H9 (cell line): ENCODE measurements around the gene PLEKHM1. TPM values are rescaled to one million over a fixed set of nuclear protein-coding genes. Genes with fewer than 3 reads are reported as not detected.
"Not testable (repeated sequence)": the region's sequence is repeated elsewhere in the genome, so short reads cannot be mapped to it uniquely, and the experiment has no call there.

Experiments used
- DNase-seq: peaks from one replicate; pipeline ENCODE4 v3.0.0-alpha.2; 2017
- H2AFZ ChIP-seq: one replicate; pipeline ENCODE4 v1.6.1; 2013; ENCODE audit warnings: mild to moderate bottlenecking, low read length, control low read depth, moderate library complexity
- H2AK5ac ChIP-seq: 2 replicates; pipeline ENCODE4 v1.6.1; 2013; ENCODE audit warnings: low read length, control low read depth, mixed read lengths; ENCODE audit not compliant: insufficient read length
- H2BK120ac ChIP-seq: one replicate; pipeline ENCODE4 v1.6.1; 2013; ENCODE audit warnings: low read depth, mild to moderate bottlenecking, low read length, control low read depth, inconsistent platforms; ENCODE audit not compliant: poor library complexity, severe bottlenecking
- H2BK12ac ChIP-seq: 2 replicates; pipeline ENCODE4 v1.6.1; 2013; ENCODE audit warnings: low read length, control low read depth, mixed read lengths, low read depth; ENCODE audit not compliant: insufficient read length
- H2BK15ac ChIP-seq: 2 replicates; pipeline ENCODE4 v1.6.1; 2013; ENCODE audit warnings: low read depth, low read length, control low read depth
- H2BK20ac ChIP-seq: one replicate; pipeline ENCODE4 v1.6.1; 2013; ENCODE audit warnings: low read depth, mild to moderate bottlenecking, low read length, control low read depth, inconsistent platforms; ENCODE audit not compliant: poor library complexity, severe bottlenecking
- H2BK5ac ChIP-seq: 2 replicates; pipeline ENCODE4 v1.6.1; 2013; ENCODE audit warnings: low read length, control low read depth, mixed read lengths; ENCODE audit not compliant: insufficient read length
- H3K14ac ChIP-seq: 2 replicates; pipeline ENCODE4 v1.6.1; 2013; ENCODE audit warnings: low read length, control low read depth; ENCODE audit not compliant: insufficient read depth
- H3K18ac ChIP-seq: 2 replicates; pipeline ENCODE4 v1.6.1; 2013; ENCODE audit warnings: low read depth, mild to moderate bottlenecking, mixed read lengths, low read length, control low read depth; ENCODE audit not compliant: insufficient read length
- H3K23ac ChIP-seq: 2 replicates; pipeline ENCODE4 v1.6.1; 2013; ENCODE audit warnings: low read length, control low read depth, mixed read lengths, low read depth; ENCODE audit not compliant: insufficient read length
- H3K23me2 ChIP-seq: 2 replicates; pipeline ENCODE4 v1.6.1; 2013; ENCODE audit warnings: low read depth, mild to moderate bottlenecking, mixed read lengths, low read length, control low read depth; ENCODE audit not compliant: insufficient read length, poor library complexity, severe bottlenecking
- H3K27ac ChIP-seq: 2 replicates; pipeline ENCODE4 v1.5.1; 2013; ENCODE audit warnings: low read length, control low read depth, mixed read lengths, low read depth; ENCODE audit not compliant: insufficient read length
- H3K27me3 ChIP-seq: 2 replicates; pipeline ENCODE4 v1.6.1; 2013; ENCODE audit warnings: low read length, control low read depth, inconsistent platforms; ENCODE audit not compliant: insufficient read depth
- H3K4ac ChIP-seq: 2 replicates; pipeline ENCODE4 v1.6.1; 2013; ENCODE audit warnings: low read depth, mild to moderate bottlenecking, control low read depth, inconsistent platforms, low read length, moderate library complexity
- H3K4me1 ChIP-seq: 2 replicates; pipeline ENCODE4 v1.6.1; 2013; ENCODE audit warnings: low read length, control low read depth, inconsistent platforms; ENCODE audit not compliant: insufficient read depth
- H3K4me2 ChIP-seq: 2 replicates; pipeline ENCODE4 v1.6.1; 2013; ENCODE audit warnings: low read length, control low read depth, mixed read lengths; ENCODE audit not compliant: insufficient read length, insufficient read depth
- H3K56ac ChIP-seq: 2 replicates; pipeline ENCODE4 v1.6.1; 2013; ENCODE audit warnings: low read depth, mild to moderate bottlenecking, mixed read lengths, low read length, control low read depth; ENCODE audit not compliant: insufficient read length
- H3K79me1 ChIP-seq: 2 replicates; pipeline ENCODE4 v1.6.1; 2013; ENCODE audit warnings: low read depth, mild to moderate bottlenecking, moderate library complexity, low read length, control low read depth, inconsistent platforms; ENCODE audit not compliant: insufficient read depth, poor library complexity, severe bottlenecking
- H3K79me2 ChIP-seq: 2 replicates; pipeline ENCODE4 v1.6.1; 2013; ENCODE audit warnings: low read length, control low read depth, inconsistent platforms; ENCODE audit not compliant: insufficient read depth
- H3K9ac ChIP-seq: 2 replicates; pipeline ENCODE4 v1.6.1; 2013; ENCODE audit warnings: low read length, control low read depth, mixed read lengths; ENCODE audit not compliant: insufficient read length; ENCODE audit errors: extremely low read depth
- H3K9me3 ChIP-seq: one replicate; pipeline ENCODE4 v1.6.1; 2013; ENCODE audit warnings: low read depth, low read length, inconsistent platforms; ENCODE audit not compliant: control insufficient read depth
- H3T11ph ChIP-seq: one replicate; pipeline ENCODE4 v1.6.1; 2013; ENCODE audit warnings: mild to moderate bottlenecking, low read length, control low read depth, inconsistent platforms
- H4K20me1 ChIP-seq: one replicate; pipeline ENCODE4 v1.6.1; 2013; ENCODE audit not compliant: control insufficient read depth, insufficient read length, insufficient read depth
- H4K5ac ChIP-seq: 2 replicates; pipeline ENCODE4 v1.6.1; 2013; ENCODE audit warnings: low read depth, mild to moderate bottlenecking, mixed read lengths, low read length, control low read depth; ENCODE audit not compliant: insufficient read length
- H4K8ac ChIP-seq: replicated peaks from 2 replicates; pipeline ENCODE4 v1.6.1; 2013; ENCODE audit warnings: low read length, control low read depth, mixed read lengths, low read depth; ENCODE audit not compliant: insufficient read length
- H4K91ac ChIP-seq: 2 replicates; pipeline ENCODE4 v1.6.1; 2013; ENCODE audit warnings: low read depth, mild to moderate bottlenecking, moderate library complexity, mixed read lengths, low read length, control low read depth; ENCODE audit not compliant: insufficient read length
- H3K27ac Mint-ChIP-seq, 3 experiments: 2 replicates in 2 of 3; 3 replicates in 1 of 3; pipeline ENCODE4 v1.8.0; 2020 to 2021; ENCODE audit warnings: mixed read lengths in 3 of 3, mild to moderate bottlenecking in 1 of 3, moderate library complexity in 1 of 3
- H3K27me3 Mint-ChIP-seq: 2 replicates; pipeline ENCODE4 v1.8.0; 2021; ENCODE audit warnings: low read depth, mild to moderate bottlenecking, moderate library complexity, mixed read lengths
- H3K36me3 Mint-ChIP-seq, 3 experiments: 2 replicates in 2 of 3; 3 replicates in 1 of 3; pipeline ENCODE4 v1.8.0; 2020 to 2021; ENCODE audit warnings: low read depth in 3 of 3, mixed read lengths in 3 of 3; ENCODE audit not compliant: insufficient read depth in 1 of 3
- H3K4me1 Mint-ChIP-seq, 2 experiments: 2 replicates each; pipeline ENCODE4 v1.8.0; 2020; ENCODE audit warnings: mixed read lengths in 2 of 2
- H3K4me3 Mint-ChIP-seq, 2 experiments: 2 replicates in 1 of 2; 3 replicates in 1 of 2; pipeline ENCODE4 v1.8.0; 2020 to 2021; ENCODE audit warnings: mild to moderate bottlenecking in 2 of 2, mixed read lengths in 2 of 2, moderate library complexity in 1 of 2
- H3K9me3 Mint-ChIP-seq, 2 experiments: 2 replicates in 1 of 2; 3 replicates in 1 of 2; pipeline ENCODE4 v1.8.0; 2020; ENCODE audit warnings: mild to moderate bottlenecking in 2 of 2, mixed read lengths in 2 of 2, moderate library complexity in 1 of 2
- CTCF ChIP-seq: fragments of 200-600 bp; sonication (generic); conservative IDR thresholded peaks from 3 replicates; pipeline ENCODE4 v1.8.0; 2021; ENCODE audit warnings: antibody characterized with exemption, mild to moderate bottlenecking
- WGBS: extraction: QIAGEN DNeasy Blood & Tissue Kit; methylation state at CpG from one replicate; pipeline ENCODE4 v1.1.7; 2013; ENCODE audit warnings: missing lambda C conversion rate, low lambda C conversion rate, mixed read lengths; ENCODE audit not compliant: insufficient read length; ENCODE audit errors: extremely low coverage; 5-methylcytosine and 5-hydroxymethylcytosine counted together
- total RNA-seq: library from RNA; stranded (reverse); gene quantifications from 2 replicates; pipeline ENCODE4 v1.2.1, GENCODE V29; 2021

The PLEKHM1 gene
- total RNA-seq, 1 experiment from 2014 or later: 20.7 TPM

GRCh38 chr17:45441526-45442310 lies 48.8 kb downstream of the PLEKHM1 start:
- Histone ChIP-seq H2BK12ac (no peak overlapping the region), H2BK15ac (no peak overlapping the region), H3K14ac (no peak overlapping the region), H4K8ac (no peak overlapping the region), H3K4me2 (no peak overlapping the region), H2AK5ac (no peak overlapping the region), H3K27me3 (no peaks in the 10 kb centered on the region), H3K18ac (no peak overlapping the region), H2AFZ (no peak overlapping the region), H2BK120ac (no peak overlapping the region), H2BK20ac (no peak overlapping the region), H4K91ac (no peak overlapping the region), H3K9ac (no peak overlapping the region), H3K4ac (no peak overlapping the region), H3K27ac (no peak overlapping the region), H3K23ac (no peak overlapping the region), H3K23me2 (no peaks in the 10 kb centered on the region), H3K79me1 (no peaks in the 10 kb centered on the region), H3K9me3 (no peaks in the 10 kb centered on the region), H4K20me1 (no peaks in the 10 kb centered on the region), H3K4me1 (no peaks in the 10 kb centered on the region), H2BK5ac (no peak overlapping the region), H3K79me2 (no peaks in the 10 kb centered on the region), H3K56ac (no peak overlapping the region), H3T11ph (no peak overlapping the region), H4K5ac (no peak overlapping the region)
- no peak overlapping the region for H3K27ac Mint-ChIP-seq
- no peaks in the 10 kb centered on the region for H3K9me3 Mint-ChIP-seq
- H3K4me1 Mint-ChIP-seq: peaks cover 21 to 28% of the 10 kb centered on the region in 2 experiments
- no peak for TF ChIP-seq CTCF
- H3K36me3 Mint-ChIP-seq: peaks cover 0 to 9% (median 5%) of the 10 kb centered on the region in 3 experiments; a peak in 4 of 7 replicates
- no CpG with 5 or more reads among the region's 14 CpGs for WGBS
- no peaks in the 10 kb centered on the region for H3K27me3 Mint-ChIP-seq
- no peak overlapping the region; a peak in 1 of 5 replicates for H3K4me3 Mint-ChIP-seq
- no peak for DNase-seq

DNA sequence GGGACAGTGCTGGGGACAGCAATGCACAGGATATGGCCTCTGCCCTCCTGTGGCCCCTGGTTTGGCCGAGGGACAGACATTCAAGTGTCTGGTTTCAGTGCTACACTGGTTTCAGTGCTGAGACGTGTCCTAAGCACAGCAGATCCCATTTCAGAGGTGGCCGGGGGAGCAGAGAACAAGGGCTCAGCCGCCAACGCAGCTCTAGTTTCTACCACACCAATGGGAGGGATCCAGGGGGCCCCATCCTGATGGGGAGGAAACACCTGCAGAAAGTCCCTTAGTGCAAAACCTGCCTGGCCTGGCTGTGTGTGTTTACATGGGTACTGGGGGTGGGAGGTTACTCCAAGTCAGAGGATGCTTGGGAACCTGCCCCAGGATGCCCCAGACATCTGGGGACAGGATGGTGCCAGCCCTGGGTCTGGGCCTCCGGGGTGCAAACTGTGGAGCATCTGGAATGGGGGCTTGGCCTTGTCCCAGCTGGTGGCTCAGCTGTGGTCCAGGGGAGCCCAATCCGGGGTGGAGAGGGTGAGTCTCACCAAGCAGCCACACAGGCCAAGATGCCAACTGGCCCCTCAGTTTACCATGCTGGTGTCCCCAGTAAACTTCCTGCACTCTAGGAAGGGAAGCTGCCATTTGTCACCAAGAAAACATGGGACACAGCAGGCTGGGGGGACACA lies 49.5 kb downstream of the PLEKHM1 start:
- H3K36me3 Mint-ChIP-seq: peaks cover 0 to 11% (median 5%) of the 10 kb centered on the region in 3 experiments; a peak in 4 of 7 replicates
- not testable (repeated sequence) for DNase-seq
- no CpG with 5 or more reads among the region's 7 CpGs for WGBS

More for the DNA sequence above, 49.5 kb downstream of the PLEKHM1 start:
- H4K20me1 ChIP-seq, H4K5ac ChIP-seq, H3K9me3 Mint-ChIP-seq, H3K18ac ChIP-seq, H3K23ac ChIP-seq, H3K27ac Mint-ChIP-seq, H3K79me2 ChIP-seq, H3K14ac ChIP-seq, H3K79me1 ChIP-seq, H3K27ac ChIP-seq, H2BK12ac ChIP-seq, H3K4me3 Mint-ChIP-seq, H3T11ph ChIP-seq, H2BK15ac ChIP-seq, H2BK20ac ChIP-seq, H3K4ac ChIP-seq, H3K27me3 Mint-ChIP-seq, H3K23me2 ChIP-seq, H3K9me3 ChIP-seq, H3K4me1 ChIP-seq, H3K4me2 ChIP-seq, H4K8ac ChIP-seq, H2BK5ac ChIP-seq, H3K9ac ChIP-seq, H2AK5ac ChIP-seq, H2AFZ ChIP-seq, H2BK120ac ChIP-seq, H3K56ac ChIP-seq, H4K91ac ChIP-seq, H3K27me3 ChIP-seq: not testable (repeated sequence)
- H3K4me1 Mint-ChIP-seq: peaks cover 26 to 33% of the 10 kb centered on the region in 2 experiments
